Astrocyte of the hippocampus (primary cell): ENCODE results near the gene AFF3.
"Not testable (repeated sequence)": the region's sequence is repeated elsewhere in the genome, so short reads cannot be mapped to it uniquely, and the experiment has no call there.

Experiments
- DNase-seq: peaks from one replicate; pipeline ENCODE4 v3.0.0; 2011; ENCODE audit warnings: low read depth, low spot score

AFF3 gene

DNA sequence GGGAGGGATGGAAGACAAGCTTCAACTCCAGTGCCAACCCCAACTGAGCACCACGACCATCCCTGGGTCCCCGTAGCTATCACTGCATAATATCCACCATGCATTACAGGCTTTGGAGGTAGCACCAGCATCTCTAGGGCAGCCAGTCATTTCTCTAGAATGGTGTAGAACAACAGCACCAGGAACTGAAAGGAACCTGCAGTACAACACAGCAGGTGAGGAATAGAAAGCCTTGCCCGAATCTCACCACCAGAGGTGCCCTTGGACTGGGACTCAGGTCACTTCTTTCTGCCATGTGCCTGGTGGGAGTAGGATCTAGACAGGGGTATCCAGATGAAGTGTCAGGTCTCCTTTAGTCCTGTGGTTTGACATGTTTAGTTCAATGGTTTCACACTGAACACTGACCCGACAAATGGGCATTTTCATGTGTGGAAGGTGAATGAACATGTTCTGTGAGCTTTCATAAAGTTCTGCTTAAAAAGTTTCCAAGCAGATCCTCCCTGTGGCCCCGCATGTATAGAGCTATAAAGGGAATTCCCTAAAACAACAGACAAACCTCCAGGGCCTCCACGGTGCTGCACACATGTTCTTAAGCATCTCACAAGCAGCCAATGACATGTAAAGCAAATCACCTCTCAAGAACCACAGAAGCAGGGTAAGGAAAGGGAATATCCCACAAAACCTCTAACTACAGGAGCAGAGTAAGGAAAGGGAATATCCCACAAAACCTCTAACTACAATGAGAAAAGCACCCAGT lies 208.3 kb downstream of the AFF3 start:
- no peak for DNase-seq

DNA sequence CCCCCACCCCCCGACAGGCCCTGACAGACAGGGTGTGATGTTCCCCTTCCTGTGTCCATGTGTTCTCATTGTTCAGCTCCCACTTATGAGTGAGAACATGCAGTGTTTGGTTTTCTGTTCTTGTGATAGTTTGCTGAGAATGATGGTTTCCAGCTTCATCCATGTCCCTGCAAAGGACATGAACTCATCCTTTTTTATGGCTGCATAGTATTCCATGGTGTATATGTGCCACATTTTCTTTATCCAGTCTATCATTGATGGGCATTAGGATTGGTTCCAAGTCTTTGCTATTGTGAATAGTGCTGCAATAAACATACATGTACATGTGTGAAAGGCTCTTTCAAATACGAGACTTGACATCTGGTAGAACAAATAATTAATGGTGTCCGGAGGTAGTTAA lies 208.9 kb downstream of the AFF3 start:
- not testable (repeated sequence) for DNase-seq

DNA sequence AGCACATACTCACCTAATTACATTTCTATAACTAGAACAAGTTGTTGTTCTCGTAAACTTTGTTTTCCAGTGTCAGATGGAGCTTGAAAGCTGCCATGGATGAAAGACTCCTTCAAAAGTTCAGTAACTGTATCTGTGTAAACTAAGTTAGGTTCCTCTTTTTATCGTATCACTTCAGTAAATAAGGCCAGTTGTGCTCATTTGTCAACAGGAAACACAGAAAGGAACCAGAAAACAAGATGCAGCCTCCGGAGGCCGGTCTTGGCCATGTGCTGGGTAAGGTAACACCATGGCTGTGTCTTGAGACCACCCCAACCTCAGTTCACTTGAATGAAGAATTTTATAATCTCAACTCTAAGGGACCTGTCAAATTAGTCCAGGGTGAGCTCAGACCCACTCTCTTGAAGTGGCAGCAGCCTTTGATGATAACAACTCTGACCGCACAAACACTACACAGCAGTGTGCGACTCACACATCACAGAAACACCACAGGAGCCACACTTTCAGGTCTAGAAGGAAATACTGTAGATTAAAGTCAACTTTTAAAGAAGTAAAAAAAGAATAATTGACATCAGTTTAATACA lies 213.8 kb downstream of the AFF3 start:
- peak; percentile 9 for DNase-seq

DNA sequence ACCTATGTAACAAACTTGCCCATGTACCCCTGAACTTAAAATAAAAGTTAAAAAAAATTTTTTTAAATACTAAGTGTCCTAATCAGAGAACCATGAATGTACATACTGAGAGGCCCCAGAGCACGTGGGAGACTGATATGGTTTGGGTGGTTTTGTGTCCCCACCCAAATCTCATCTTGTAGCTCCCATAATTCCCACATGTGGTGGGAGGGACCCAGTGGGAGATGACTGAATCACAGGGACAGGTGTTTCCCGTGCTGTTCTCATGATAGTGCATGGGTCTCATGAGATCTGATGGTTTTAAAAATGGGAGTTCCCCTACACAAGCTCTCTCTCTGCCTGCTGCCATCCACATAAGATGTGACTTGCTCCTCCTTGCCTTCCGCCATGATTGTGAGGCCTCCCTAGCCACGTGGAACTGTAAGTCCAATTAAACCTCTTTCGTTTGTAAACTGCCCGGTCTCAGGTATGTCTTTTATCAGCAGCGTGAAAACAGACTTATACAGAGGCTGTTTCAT lies 214.6 kb downstream of the AFF3 start:
- DNase-seq: not testable (repeated sequence)

DNA sequence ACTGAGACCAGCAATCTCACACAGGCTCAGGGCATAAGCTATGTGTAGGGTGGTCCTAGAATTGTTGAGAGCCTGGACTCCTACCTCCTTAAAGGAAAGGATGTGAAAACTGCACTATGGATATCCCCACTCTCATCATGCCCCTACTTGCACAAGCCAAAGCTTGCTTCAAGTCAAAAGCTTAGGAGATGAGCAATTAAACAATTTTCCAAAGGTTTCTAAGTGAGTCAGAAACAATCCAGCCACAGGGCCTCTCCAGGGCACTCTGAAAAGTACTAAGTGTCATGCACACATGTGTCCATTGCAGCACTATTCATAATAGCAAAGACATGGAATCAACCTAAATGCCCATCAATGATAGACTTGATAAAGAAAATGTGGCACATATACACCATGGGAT lies 215.4 kb downstream of the AFF3 start:
- DNase-seq: no peak

DNA sequence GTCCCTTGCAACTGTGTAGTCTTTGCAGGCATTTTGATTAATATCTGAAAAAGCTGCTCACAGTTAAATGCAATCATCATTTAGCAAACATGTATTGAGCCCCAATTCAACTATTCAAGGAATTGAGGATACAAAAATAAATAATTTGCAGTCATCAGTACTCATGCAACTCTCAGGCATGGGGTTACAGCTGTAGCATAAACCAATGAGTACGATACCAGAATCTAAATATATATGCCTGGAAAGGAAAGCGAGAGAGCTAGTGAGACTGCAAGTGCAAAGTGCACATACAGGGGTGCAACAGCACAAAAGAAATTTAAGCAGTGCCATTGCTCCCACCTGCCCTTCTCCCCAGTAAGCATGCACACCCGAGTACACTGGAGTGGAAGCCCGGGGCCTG lies 216.4 kb downstream of the AFF3 start:
- DNase-seq: no peak

DNA sequence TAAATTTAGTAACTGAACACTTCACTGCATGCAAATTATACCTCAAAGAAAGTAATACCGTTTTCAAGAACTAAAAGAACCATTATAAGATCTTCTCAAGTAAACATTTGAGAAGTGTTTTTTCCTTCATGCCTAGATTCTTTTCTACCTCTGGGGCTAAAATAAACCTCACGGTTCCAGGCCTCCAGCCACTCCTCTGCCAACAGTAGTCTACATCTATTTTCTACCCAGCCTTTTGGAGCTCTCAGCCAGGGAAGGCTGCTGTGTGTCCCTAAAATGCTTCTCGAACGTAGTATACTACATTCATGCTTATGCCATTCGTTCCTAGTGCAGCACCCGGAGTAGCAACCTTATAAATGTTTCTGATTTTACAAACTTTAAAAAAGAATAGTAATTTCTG lies 219.7 kb downstream of the AFF3 start:
- no peak for DNase-seq

DNA sequence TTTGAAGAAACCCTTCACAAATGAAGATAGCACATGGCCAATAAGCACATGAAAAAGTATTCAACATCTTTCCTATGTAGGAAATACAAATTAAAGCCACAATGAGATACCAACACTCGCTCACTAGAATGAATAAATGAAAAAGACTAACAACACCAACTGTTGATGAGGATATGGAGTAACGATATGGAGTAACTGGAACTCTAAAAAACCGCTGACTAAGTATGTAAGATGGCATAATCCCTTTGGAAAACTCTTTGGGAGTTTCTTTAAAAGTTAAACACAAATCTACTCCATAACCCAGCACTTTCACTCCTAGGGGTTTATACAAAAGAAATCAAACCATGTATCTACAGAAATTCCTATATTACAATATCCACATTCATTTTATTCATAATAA lies 220.5 kb downstream of the AFF3 start:
- no peak for DNase-seq

DNA sequence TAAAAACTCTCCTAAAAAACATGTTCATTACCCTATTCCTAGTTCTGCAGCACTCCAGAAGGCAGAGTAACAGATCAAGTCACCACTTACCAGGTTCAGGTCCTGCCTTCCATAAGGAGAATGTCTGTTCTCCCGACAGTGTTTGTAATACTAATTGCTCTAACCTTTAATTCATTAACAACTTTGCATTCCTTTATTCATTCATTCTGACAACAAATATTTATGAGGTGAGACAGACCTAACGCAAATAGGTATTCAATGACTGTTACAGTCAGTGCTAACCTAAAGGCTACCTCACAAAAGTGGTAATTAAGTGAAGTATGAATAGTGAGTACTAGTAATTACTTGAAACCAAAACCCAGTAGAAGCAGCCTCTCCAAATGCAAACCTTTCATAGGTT lies 224.0 kb downstream of the AFF3 start:
- no peak for DNase-seq

DNA sequence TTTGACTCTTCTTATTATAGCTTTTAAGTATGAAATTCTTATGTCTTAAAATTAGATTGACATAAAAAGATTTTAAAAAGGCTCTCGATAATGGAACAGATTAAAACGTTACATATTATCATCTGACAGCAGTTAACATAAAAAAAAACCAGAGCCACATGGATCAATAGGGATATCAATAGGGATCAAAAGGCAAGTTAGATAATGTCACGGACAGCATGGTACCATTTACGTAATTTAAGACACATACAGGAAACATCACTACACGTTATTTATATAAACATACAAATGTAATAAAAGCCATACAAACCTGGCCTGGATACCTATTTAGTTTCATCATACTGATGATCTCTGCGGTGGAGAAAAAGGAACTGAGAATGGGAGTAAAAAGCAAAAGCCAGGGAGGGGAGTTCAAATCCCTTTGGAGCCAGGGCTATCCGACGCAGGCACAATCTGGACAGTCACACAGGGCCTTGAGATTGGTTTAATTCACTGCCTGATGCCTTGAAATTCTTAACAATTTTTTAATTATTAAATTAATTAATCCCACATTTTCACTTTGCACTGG lies 227.2 kb downstream of the AFF3 start:
- DNase-seq: no peak

DNA sequence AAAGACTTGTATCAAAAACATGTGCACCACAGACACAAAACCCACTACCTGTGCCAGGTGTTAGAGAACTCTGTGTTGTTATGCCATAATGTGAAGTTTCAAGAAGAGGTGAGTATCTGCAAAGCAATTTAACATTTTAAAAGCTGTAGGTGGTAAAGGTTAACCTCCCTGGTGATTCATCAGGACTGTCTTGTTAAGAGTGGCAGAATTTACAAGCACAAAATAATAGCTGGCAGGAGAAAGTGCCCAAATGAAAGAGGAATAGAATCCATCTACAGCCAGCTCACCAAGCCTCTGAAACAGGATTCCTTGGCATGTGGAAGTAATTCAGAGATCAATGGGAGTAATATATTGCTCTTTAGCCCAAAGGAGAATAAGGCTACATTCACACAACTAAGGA lies 230.7 kb downstream of the AFF3 start:
- peak; percentile 9 for DNase-seq

DNA sequence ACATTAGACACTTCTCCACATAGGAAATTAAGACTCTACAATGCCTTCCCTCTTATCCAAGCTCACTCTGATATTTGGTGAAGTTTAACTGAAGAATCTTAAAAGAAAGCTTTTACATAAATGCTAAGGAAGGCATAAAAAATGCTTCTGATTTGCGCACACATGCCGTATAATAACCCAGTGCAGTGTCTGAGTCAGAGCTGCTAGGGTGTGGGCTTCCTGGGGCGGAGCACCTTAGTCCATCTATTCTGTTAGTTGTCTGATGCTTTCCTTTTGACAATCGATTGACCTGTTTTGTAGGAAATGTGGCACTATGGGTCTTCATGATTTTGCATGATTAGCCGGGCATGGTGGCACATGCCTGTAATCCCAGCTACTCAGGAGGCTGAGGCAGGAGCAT lies 231.5 kb downstream of the AFF3 start:
- DNase-seq: no peak

DNA sequence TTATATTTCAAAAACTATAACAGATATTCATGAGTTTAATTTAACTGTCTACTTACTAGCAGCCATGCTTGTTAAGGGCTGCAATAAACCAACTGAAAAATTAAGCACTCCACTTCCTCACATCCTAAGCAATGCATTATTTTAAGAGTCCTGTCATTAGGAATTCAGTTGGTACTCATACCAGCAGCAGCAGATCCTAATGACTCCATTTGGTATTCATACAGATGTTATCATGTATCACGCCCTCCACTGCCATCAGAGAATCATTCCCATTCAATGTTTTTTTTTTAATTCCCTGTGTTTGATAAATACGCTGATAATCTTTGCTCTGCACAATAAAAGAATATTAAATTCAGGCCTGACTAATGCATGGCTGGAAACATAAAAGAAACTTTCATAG lies 236.8 kb downstream of the AFF3 start:
- DNase-seq: no peak

DNA sequence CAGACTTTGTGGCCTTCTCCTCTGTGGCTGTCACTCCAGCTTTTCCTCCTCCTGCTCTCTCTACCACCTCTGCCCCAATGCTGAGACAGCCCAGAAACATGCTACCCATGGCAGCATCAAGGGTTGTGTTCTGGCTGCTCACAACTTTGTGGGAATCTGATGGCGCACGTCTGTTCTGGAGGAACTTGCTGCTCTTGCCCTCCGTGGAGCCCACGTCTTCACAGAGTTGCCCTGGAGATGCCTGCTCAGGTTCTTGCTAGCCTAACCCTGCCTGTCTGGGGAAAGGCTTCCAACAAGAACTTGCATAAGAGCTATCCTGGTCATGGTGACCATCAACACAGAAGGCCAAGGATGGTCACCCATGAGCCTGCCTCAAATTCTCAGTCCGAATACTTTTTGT lies 237.4 kb downstream of the AFF3 start:
- DNase-seq: no peak

DNA sequence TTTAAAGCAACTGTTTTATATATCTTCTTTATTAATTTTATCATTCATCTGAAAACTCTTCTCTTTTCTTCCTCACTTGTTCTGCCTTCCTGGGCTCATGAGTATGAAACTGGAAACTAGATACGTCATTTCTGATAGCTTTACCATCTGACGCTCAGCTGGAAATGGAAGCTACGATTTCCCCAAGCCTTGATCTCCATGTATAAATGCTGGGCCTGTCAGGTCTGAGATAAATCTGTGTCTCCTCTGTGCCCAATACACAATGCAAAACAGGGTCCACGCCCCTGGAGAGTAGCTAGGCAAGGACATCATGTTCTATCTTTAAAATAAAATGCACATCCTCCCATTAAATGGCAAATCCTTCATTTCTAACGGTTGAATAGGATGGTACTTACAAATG lies 238.4 kb downstream of the AFF3 start:
- DNase-seq: no peak

DNA sequence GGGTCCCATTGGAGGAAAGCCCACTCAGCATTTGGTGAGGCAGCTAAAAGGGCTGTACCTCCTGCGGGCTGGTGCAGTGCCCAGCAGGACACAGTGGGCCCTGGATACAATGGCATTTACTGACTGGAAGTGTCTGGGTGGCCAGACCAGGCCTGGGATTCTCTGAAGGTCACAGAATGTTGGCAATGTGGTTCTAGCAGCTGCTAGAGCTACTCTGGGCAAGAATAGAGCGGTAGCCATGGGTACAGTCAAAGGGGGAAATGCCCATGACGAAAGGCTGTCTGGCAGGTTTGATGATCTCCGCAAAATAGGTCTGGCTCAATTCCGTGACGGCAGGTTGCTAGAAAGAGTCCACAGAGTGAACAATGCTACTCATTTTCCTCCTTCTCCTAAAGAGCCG lies 241.8 kb downstream of the AFF3 start:
- DNase-seq: no peak

DNA sequence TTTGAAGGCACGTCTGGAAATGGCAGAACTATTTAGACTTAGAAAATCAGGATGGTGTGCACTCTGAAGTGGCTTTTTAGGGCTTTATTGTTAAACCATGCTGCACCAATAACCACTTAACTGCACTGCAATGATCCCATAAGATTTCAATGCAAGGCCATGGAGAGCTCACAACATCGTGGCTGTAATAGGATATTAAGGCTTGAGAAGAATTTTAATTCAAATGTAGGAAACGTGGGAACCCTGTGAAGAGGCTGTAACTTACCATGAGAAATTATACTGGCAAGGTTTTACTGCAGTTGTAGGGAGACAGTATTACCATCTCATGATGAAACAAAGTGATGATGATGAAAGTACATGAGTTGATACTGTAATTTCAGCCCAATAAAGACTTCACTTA lies 242.5 kb downstream of the AFF3 start:
- no peak for DNase-seq

DNA sequence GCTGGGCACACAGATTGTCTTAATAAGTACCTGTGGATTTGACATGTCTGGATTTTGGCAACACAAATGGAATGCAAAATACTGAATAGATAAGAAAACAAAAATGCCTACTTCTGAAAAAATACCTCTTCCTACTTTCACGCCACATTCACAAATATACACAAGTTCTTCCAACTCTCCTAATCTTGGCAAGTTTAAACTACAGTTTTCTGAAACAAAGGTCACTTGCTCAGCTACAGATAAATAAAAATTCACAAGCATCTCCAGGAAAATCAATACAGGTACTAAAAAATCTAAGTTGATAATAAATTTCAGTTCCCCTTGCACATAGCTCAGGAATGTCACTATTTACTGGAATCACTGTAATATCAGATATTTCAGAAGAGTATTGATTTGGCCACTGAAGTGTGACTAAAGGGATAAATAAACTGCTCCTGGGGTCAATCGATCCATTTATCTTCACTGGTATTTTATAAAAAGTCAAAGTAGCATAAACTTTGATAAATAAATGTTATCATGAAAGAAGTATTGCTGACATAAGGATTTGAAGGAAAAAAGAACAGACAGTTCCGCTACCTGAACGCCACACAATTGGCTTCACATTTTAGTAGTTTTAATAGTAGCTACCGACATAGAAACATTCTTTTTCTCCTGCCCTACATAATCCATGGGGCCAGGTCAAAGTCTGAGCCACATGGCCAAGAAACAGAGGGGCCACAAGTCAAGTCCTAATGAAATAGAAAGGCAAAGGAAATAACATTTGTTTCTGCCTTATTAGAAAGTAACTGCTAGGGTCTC lies 243.1 kb downstream of the AFF3 start:
- no peak for DNase-seq

DNA sequence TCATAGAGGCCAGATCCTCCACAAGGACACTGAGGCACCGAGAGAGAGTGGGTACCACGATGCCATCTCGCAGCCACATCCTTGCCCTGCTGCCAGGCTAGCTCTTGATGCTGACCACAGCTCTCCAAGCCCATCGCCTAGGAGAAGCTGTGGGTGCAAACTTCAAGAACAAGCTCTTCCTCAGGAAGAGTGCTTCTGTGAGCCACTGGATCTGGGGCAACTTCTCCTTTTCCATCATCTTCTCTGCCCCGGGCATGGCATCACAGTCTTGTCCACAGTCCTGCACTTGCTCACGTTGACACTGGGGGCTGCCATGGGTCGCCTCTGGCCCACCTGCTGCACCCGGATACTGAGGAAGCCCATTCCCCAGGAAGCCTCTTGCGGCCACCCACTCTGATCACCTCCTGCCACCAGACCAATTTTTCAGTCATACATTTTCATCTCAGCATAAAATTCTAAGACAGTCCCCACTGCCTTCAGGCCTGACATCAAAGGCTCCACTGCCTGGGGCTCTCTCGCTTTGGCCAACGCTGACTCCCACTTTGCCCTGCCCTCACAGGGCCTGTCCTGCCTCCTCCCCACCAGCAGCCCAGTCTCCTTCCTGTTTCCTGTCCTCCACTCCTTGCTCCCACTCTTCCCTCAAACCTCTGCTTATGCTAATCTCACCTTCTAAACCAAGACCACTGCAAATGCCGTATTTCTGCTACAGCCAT lies 243.9 kb downstream of the AFF3 start:
- no peak for DNase-seq

DNA sequence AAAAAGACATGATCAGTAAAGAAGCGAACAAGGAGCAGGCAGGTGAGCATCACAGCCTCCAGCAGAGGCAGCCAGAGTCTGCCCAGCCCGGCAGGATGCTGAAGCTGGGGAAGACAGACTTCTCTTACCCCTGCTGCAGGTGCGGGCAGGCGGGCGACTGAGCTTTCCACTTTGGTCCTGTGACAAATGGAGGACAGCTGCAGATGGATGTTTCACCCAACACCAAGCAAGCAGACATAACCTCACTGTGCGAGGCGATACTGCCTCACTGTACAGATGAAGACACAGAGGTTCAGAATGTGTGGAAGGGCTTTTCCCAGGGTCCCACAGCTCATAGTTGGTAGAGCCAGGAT lies 251.0 kb downstream of the AFF3 start:
- DNase-seq: no peak

DNA sequence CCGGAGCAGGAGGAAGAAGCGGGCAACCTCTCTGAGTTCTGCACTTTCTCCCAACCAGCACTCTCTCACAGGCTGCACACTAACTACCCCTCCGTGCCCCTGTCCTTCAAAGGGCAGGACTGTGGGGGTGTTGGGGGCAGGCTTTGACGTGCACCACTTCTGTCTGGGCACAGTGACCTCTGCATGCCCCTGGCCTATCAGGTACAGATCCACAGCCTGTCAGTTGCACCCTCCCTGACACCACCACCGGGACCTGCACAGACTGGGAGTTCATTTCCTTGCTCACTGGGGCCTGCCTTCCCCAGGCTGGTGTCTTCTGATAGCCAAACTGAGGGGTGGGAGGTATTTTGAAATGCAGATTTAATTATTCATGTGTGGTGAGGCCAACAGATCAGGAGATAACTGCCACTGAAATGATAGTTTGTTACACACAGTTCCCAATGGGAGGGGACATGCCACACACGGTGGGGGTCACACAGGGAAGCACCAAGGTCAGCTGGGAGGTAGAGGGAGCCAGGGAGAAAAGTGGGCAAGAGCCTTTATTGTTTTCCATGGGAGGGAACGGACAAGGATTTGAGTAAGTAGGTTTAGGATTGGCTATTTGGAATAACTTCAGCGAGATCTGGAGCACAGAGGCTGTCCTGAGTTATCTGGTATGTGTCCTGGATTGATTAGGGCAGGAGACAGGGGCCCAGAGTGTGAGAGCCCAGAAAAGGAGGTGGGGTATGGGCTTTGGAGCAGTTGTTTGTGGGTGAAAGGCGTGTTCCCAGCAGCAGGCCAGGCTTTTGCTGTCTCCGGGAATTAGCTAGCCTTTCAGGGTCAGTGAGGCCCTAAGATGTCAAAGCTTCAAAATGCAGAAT lies 251.6 kb downstream of the AFF3 start:
- DNase-seq: no peak
